Middle frontal gyrus (tissue), 1 donor: ENCODE results near the gene TATDN2.
A peak's percentile ranks its signal among the peaks of the same experiment; 100 is the strongest.

Experiments
- DNase-seq: peaks from one replicate; pipeline ENCODE4 v3.0.0-alpha.2; 2015; ENCODE audit warnings: low spot score; ENCODE audit errors: extremely low spot score

Gene TATDN2

GRCh38 chr3:10248184-10248983 is at the start of gene TATDN2:
Gene TATDN2, plus strand, starts transcription at chr3:10248459. Its CDS starts 742 bp downstream, at chr3:10249201.
- DNase-seq, result peak; percentile 86

GRCh38 chr3:10198761-10199649 is 49.3 kb upstream of the TATDN2 start:
- DNase-seq, result no peak

GRCh38 chr3:10204921-10205320 is 43.3 kb upstream of the TATDN2 start:
- DNase-seq, result no peak

- no peak for DNase-seq
Observed at GRCh38 chr3:10205451-10206165, 42.7 kb upstream of the TATDN2 start.

GRCh38 chr3:10206166-10206511 is 42.1 kb upstream of the TATDN2 start:
- no peak for DNase-seq

GRCh38 chr3:10213156-10213792 is 35.0 kb upstream of the TATDN2 start:
- no peak for DNase-seq

- no peak for DNase-seq
Observed at GRCh38 chr3:10215578-10216368, 32.5 kb upstream of the TATDN2 start.

GRCh38 chr3:10217359-10217758 is 30.9 kb upstream of the TATDN2 start:
- no peak for DNase-seq

- DNase-seq, result no peak
Observed at GRCh38 chr3:10219737-10220136, 28.5 kb upstream of the TATDN2 start.

GRCh38 chr3:10223676-10224639 is 24.3 kb upstream of the TATDN2 start:
- DNase-seq, result no peak

GRCh38 chr3:10224794-10225665 is 23.2 kb upstream of the TATDN2 start:
- DNase-seq, result peak; percentile 42

GRCh38 chr3:10226293-10226692 is 22.0 kb upstream of the TATDN2 start:
- no peak for DNase-seq

- no peak for DNase-seq
Observed at GRCh38 chr3:10228248-10228950, 19.9 kb upstream of the TATDN2 start.

- DNase-seq, result no peak
Observed at GRCh38 chr3:10229576-10229975, 18.7 kb upstream of the TATDN2 start.

GRCh38 chr3:10232137-10232536 is 16.1 kb upstream of the TATDN2 start:
- DNase-seq, result no peak

GRCh38 chr3:10233988-10234387 is 14.3 kb upstream of the TATDN2 start:
- DNase-seq, result no peak

GRCh38 chr3:10234526-10235230 is 13.6 kb upstream of the TATDN2 start:
- no peak for DNase-seq
